Measurements from ENCODE around the gene LCLAT1. TPM values are rescaled to one million over a fixed set of nuclear protein-coding genes. Genes with fewer than 3 reads are reported as not detected.
"Not testable (repeated sequence)": the region's sequence is repeated elsewhere in the genome, so short reads cannot be mapped to it uniquely, and the experiment has no call there.

The LCLAT1 gene
- total RNA-seq, 1 experiment from 2014 or later: 29.4 TPM

- no peaks in the 10 kb centered on the region for H3K36me3 ChIP-seq
- H3K4me1 ChIP-seq (replicated peaks): peaks cover 29% of the 10 kb centered on the region
- H3K4me3 ChIP-seq: no peak overlapping the region
- H3K27ac ChIP-seq: no peak overlapping the region
- no peaks in the 10 kb centered on the region for H3K27me3 ChIP-seq (replicated peaks)
- no peaks in the 10 kb centered on the region for H3K9me3 ChIP-seq (replicated peaks)
- no peak for DNase-seq (ENCODE audit: low read depth in 1 of 2, low spot score in 2 of 2)
Observed at GRCh38 chr2:30512243-30512886, 65.3 kb downstream of the LCLAT1 start.

DNA sequence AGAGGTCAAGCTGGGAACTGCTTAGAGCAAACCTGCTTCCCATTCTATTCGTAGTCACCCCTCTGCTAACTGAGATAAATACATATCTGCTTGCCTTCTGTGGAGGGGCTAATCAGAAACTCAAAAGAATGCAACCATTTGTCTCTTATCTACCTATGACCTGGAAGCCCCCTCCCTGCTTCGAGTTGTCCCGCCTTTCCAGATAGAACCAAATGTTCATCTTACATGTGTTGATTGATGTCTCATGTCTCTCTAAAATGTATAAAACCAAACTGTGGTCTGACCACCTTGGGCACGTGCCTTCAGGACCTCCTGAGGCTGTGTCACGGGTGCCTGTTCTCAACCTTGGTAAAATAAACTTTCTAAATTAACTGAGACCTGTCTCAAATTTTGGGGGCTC lies 66.6 kb downstream of the LCLAT1 start:
- H3K36me3 ChIP-seq; H3K9me3 ChIP-seq (replicated peaks); H3K4me3 ChIP-seq; H3K27ac ChIP-seq; H3K27me3 ChIP-seq (replicated peaks); DNase-seq (ENCODE audit: low read depth in 1 of 2, low spot score in 2 of 2): not testable (repeated sequence)
- H3K4me1 ChIP-seq (replicated peaks): peaks cover 29% of the 10 kb centered on the region

DNA sequence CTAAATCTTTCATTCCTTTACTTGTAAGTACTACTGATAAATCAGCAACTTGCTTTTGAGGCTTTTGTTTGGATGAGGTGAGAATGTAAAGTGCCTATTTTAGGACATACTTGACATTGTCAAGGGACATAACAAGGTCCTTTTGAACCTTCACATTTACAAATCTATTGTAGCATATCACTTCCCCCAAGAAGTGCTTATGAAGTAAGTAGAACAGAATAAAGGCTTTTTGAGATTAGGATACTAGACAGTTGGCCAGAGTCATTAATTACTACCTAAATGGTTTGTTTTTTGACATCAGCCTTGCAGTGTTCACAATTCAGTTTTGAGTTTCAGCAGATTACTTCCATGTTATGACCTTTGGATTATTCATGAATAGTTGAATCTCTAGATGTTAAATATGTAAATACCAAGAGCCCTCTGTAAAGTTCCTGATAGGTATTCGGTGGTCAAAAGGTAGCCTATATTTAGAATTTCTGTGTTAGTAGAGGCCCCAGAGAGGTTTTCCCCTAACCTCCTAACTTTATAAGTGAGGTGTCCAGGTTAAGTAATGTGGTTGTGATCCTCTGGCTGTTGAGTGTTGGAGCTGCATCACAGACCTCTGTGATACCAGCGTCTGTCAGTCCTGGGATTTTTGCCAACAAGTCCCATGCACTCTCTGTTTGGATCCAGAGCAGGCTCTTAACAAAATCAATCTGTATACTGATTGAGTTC lies 67.2 kb downstream of the LCLAT1 start:
- no peaks in the 10 kb centered on the region for H3K27me3 ChIP-seq (replicated peaks)
- no peak overlapping the region for H3K27ac ChIP-seq
- DNase-seq (ENCODE audit: low read depth in 1 of 2, low spot score in 2 of 2): no peak

GRCh38 chr2:30514848-30515435 lies 67.9 kb downstream of the LCLAT1 start:
- Histone ChIP-seq H3K4me1 (replicated peaks) (peaks cover 29% of the 10 kb centered on the region), H3K9me3 (replicated peaks) (no peaks in the 10 kb centered on the region), H3K4me3 (no peak overlapping the region), H3K27me3 (replicated peaks) (no peaks in the 10 kb centered on the region), H3K27ac (no peak overlapping the region), H3K36me3 (peaks cover 9% of the 10 kb centered on the region; the same call in 1 of the 2 replicates)
- DNase-seq (ENCODE audit: low read depth in 1 of 2, low spot score in 2 of 2): no peak

More for the DNA sequence above, 67.2 kb downstream of the LCLAT1 start:
- Histone ChIP-seq H3K4me1 (replicated peaks) (peaks cover 29% of the 10 kb centered on the region), H3K4me3 (no peak overlapping the region), H3K36me3 (peaks cover 3% of the 10 kb centered on the region; the same call in 1 of the 2 replicates), H3K9me3 (replicated peaks) (no peaks in the 10 kb centered on the region)

GRCh38 chr2:30516166-30516565 lies 69.1 kb downstream of the LCLAT1 start:
- H3K4me1 ChIP-seq (replicated peaks): peaks cover 18% of the 10 kb centered on the region
- no peak overlapping the region for H3K27ac ChIP-seq
- DNase-seq (ENCODE audit: low read depth in 1 of 2, low spot score in 2 of 2): no peak
- H3K9me3 ChIP-seq (replicated peaks): no peaks in the 10 kb centered on the region
- no peaks in the 10 kb centered on the region for H3K27me3 ChIP-seq (replicated peaks)
- H3K36me3 ChIP-seq: peaks cover 16% of the 10 kb centered on the region; the same call in 1 of the 2 replicates
- no peak overlapping the region for H3K4me3 ChIP-seq

GRCh38 chr2:30519796-30520195 lies 72.8 kb downstream of the LCLAT1 start:
- DNase-seq (ENCODE audit: low read depth in 1 of 2, low spot score in 2 of 2): no peak
- no peak overlapping the region for H3K4me3 ChIP-seq
- H3K4me1 ChIP-seq (replicated peaks): peaks cover 2% of the 10 kb centered on the region; the same call in 1 of the 2 replicates
- H3K27me3 ChIP-seq (replicated peaks): no peaks in the 10 kb centered on the region; the same call in 1 of the 2 replicates
- H3K9me3 ChIP-seq (replicated peaks): no peaks in the 10 kb centered on the region
- H3K27ac ChIP-seq: no peak overlapping the region
- H3K36me3 ChIP-seq: peaks cover 16% of the 10 kb centered on the region; the same call in 1 of the 2 replicates

- no peak overlapping the region for H3K4me3 ChIP-seq
Observed at GRCh38 chr2:30522421-30522820, 75.4 kb downstream of the LCLAT1 start.

GRCh38 chr2:30527411-30527810 lies 80.4 kb downstream of the LCLAT1 start:
- peaks cover 4% of the 10 kb centered on the region; the same call in 1 of the 2 replicates for H3K36me3 ChIP-seq
- H3K27me3 ChIP-seq (replicated peaks): no peaks in the 10 kb centered on the region; the same call in 1 of the 2 replicates
- no peak overlapping the region for H3K27ac ChIP-seq
- no peaks in the 10 kb centered on the region for H3K4me1 ChIP-seq (replicated peaks)
- no peaks in the 10 kb centered on the region for H3K9me3 ChIP-seq (replicated peaks)
- no peak for DNase-seq (ENCODE audit: low read depth in 1 of 2, low spot score in 2 of 2)
- no peak overlapping the region for H3K4me3 ChIP-seq

More at GRCh38 chr2:30522421-30522820, 75.4 kb downstream of the LCLAT1 start:
- Histone ChIP-seq H3K36me3 (peaks cover 19% of the 10 kb centered on the region; the same call in 1 of the 2 replicates), H3K4me1 (replicated peaks) (no peaks in the 10 kb centered on the region), H3K27me3 (replicated peaks) (no peaks in the 10 kb centered on the region; the same call in 1 of the 2 replicates), H3K27ac (no peak overlapping the region), H3K9me3 (replicated peaks) (no peaks in the 10 kb centered on the region)
- DNase-seq (ENCODE audit: low read depth in 1 of 2, low spot score in 2 of 2): no peak

- H3K4me1 ChIP-seq (replicated peaks): no peaks in the 10 kb centered on the region
- H3K27ac ChIP-seq: no peak overlapping the region
- H3K27me3 ChIP-seq (replicated peaks): no peaks in the 10 kb centered on the region
- no peak for DNase-seq (ENCODE audit: low read depth in 1 of 2, low spot score in 2 of 2)
- peaks cover 4% of the 10 kb centered on the region; the same call in 1 of the 2 replicates for H3K36me3 ChIP-seq
- no peak overlapping the region for H3K4me3 ChIP-seq
- H3K9me3 ChIP-seq (replicated peaks): no peaks in the 10 kb centered on the region
Observed at GRCh38 chr2:30527859-30528258, 80.8 kb downstream of the LCLAT1 start.

DNA sequence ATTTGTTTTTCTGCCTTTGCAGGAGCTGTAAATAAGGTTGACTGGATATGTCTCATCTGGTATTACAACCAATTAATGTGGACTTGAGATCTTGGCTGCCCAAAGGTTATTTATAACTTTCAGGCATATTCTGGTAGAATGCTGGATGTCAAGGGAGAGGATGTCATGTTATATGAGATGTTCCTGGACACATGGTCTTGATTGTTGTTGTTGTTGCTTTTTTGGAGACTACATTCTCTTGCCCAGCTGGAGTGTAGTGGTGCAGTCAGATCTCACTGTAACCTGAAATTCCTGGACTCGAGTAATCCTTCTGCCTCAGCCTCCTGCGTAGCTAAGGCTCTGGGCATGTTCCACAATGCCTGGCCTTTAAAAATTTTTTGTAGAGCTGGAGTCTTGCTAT lies 83.3 kb downstream of the LCLAT1 start:
- Histone ChIP-seq H3K4me1 (replicated peaks) (no peaks in the 10 kb centered on the region), H3K27ac (no peak overlapping the region), H3K36me3 (peaks cover 24% of the 10 kb centered on the region), H3K27me3 (replicated peaks) (no peaks in the 10 kb centered on the region), H3K9me3 (replicated peaks) (no peaks in the 10 kb centered on the region), H3K4me3 (no peak overlapping the region)
- DNase-seq (ENCODE audit: low read depth in 1 of 2, low spot score in 2 of 2): no peak

DNA sequence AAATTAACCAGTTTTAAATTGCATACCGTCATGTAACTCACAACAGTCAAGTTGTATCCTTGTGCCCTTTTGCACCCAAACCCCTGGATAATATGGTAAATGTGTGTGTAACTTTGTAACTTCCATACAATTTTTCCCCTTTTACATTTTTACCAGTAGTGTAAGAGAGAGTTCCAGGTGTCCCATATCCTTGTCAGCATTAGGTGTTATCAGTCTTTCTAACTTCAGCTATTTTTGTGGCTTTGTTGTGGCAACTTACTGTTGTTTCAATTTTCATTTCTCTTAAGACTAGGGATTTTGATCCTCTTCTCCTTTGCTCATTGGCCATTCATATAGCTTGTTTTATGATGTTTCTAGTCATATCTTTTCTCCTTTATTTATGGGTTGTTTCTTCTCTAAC lies 94.6 kb downstream of the LCLAT1 start:
- Histone ChIP-seq H3K27ac (no peak overlapping the region), H3K36me3 (no peaks in the 10 kb centered on the region), H3K4me1 (replicated peaks) (peaks cover 13% of the 10 kb centered on the region), H3K27me3 (replicated peaks) (no peaks in the 10 kb centered on the region), H3K4me3 (no peak overlapping the region), H3K9me3 (replicated peaks) (no peaks in the 10 kb centered on the region)
- no peak for DNase-seq (ENCODE audit: low read depth in 1 of 2, low spot score in 2 of 2)

- Histone ChIP-seq H3K9me3 (replicated peaks) (no peaks in the 10 kb centered on the region), H3K36me3 (no peaks in the 10 kb centered on the region)
- DNase-seq (ENCODE audit: low read depth in 1 of 2, low spot score in 2 of 2): no peak
Observed at GRCh38 chr2:30545875-30546274, 98.8 kb downstream of the LCLAT1 start.

GRCh38 chr2:30548386-30548785 lies 101.3 kb downstream of the LCLAT1 start:
- peaks cover 13% of the 10 kb centered on the region for H3K4me1 ChIP-seq (replicated peaks)
- no peaks in the 10 kb centered on the region for H3K36me3 ChIP-seq
- no peak overlapping the region for H3K27ac ChIP-seq
- H3K4me3 ChIP-seq: no peak overlapping the region
- H3K27me3 ChIP-seq (replicated peaks): no peaks in the 10 kb centered on the region
- H3K9me3 ChIP-seq (replicated peaks): no peaks in the 10 kb centered on the region
- DNase-seq (ENCODE audit: low read depth in 1 of 2, low spot score in 2 of 2): no peak

More at GRCh38 chr2:30545875-30546274, 98.8 kb downstream of the LCLAT1 start:
- H3K4me3 ChIP-seq: no peak overlapping the region
- H3K4me1 ChIP-seq (replicated peaks): peaks cover 13% of the 10 kb centered on the region
- no peaks in the 10 kb centered on the region for H3K27me3 ChIP-seq (replicated peaks)
- no peak overlapping the region for H3K27ac ChIP-seq

GRCh38 chr2:30549096-30549495 lies 102.0 kb downstream of the LCLAT1 start:
- Histone ChIP-seq H3K4me3 (no peak overlapping the region), H3K36me3 (no peaks in the 10 kb centered on the region), H3K9me3 (replicated peaks) (no peaks in the 10 kb centered on the region), H3K27me3 (replicated peaks) (no peaks in the 10 kb centered on the region), H3K4me1 (replicated peaks) (peaks cover 12% of the 10 kb centered on the region), H3K27ac (no peak overlapping the region)
- no peak for DNase-seq (ENCODE audit: low read depth in 1 of 2, low spot score in 2 of 2)

Measured in SJSA1 (cell line).